SK-N-SH (cell line): ENCODE measurements around the gene SLC30A5. TPM values are rescaled to one million over a fixed set of nuclear protein-coding genes. Genes with fewer than 3 reads are reported as not detected.

Experiments used
- CTCF ChIA-PET: fragments of 300-600, 350-600 bp; formaldehyde crosslinking; extraction: SDS; loops from one replicate; lab custom pipeline; 2021; lab: Yijun Ruan, JAX
- POLR2A ChIA-PET: fragments of 350-600 bp; sonication (Branson Sonifier 250); formaldehyde crosslinking; extraction: SDS; loops from one replicate; lab custom pipeline; 2020; ENCODE audit warnings: antibody characterized with exemption, inconsistent platforms; lab: Yijun Ruan, JAX
- DNase-seq: peaks from one replicate; pipeline ENCODE4 v3.0.0; 2012
- H2AFZ ChIP-seq: fragments of 200-600 bp; sonication (generic); 2 replicates; pipeline ENCODE4 v1.8.1; 2016; ENCODE audit warnings: antibody characterized with exemption, mild to moderate bottlenecking, low read depth
- H3F3A ChIP-seq: fragments of 200-600 bp; sonication (generic); replicated peaks from 2 replicates; pipeline ENCODE3; 2016; ENCODE audit warnings: antibody characterized with exemption, mild to moderate bottlenecking; ENCODE audit not compliant: insufficient read depth
- H3K27ac ChIP-seq, 2 experiments: fragments of 200-500 bp in 1 of 2; fragments of 200-600 bp in 1 of 2; sonication (Bioruptor generic) in 1 of 2; sonication (generic), shearing (Covaris generic) in 1 of 2; 2 replicates each; pipeline versions ENCODE4 v1.5.1 to v1.6.1; 2014 to 2016; ENCODE audit warnings: low read depth in 2 of 2, inconsistent platforms in 1 of 2, low read length in 1 of 2, mild to moderate bottlenecking in 1 of 2, mixed read lengths in 1 of 2
- H3K27me3 ChIP-seq: fragments of 200-600 bp; sonication (generic), shearing (Covaris generic); 2 replicates; pipeline ENCODE4 v1.6.1; 2016; ENCODE audit warnings: mixed run types; ENCODE audit not compliant: insufficient read depth
- H3K36me3 ChIP-seq, 2 experiments: fragments of 200-500 bp in 1 of 2; fragments of 200-600 bp in 1 of 2; sonication (Bioruptor generic) in 1 of 2; sonication (generic) in 1 of 2; replicated peaks in 1 of 2; 2 replicates each; pipeline versions ENCODE3 to v1.5.1; 2014 to 2016; ENCODE audit warnings: low read length in 1 of 2, mild to moderate bottlenecking in 1 of 2; ENCODE audit not compliant: insufficient read depth in 2 of 2, control insufficient read depth in 1 of 2
- H3K4me1 ChIP-seq, 2 experiments: fragments of 200-500 bp in 1 of 2; fragments of 200-600 bp in 1 of 2; sonication (Bioruptor generic) in 1 of 2; sonication (generic), shearing (Covaris generic) in 1 of 2; 2 replicates each; pipeline versions ENCODE4 v1.5.1 to v1.6.1; 2014 to 2016; ENCODE audit warnings: low read depth in 1 of 2, low read length in 1 of 2, mixed run types in 1 of 2; ENCODE audit not compliant: insufficient read depth in 2 of 2, control insufficient read depth in 1 of 2
- H3K4me2 ChIP-seq: fragments of 200-600 bp; sonication (generic), shearing (Covaris generic); 2 replicates; pipeline ENCODE4 v1.6.1; 2017; ENCODE audit warnings: mixed run types
- H3K4me3 ChIP-seq, 2 experiments: fragments of 200-500 bp in 1 of 2; fragments of 200-600 bp in 1 of 2; sonication (Bioruptor generic) in 1 of 2; sonication (generic), shearing (Covaris generic) in 1 of 2; 2 replicates each; pipeline versions ENCODE4 v1.5.1 to v1.8.1; 2014 to 2016; ENCODE audit warnings: low read depth in 2 of 2, inconsistent platforms in 1 of 2, low read length in 1 of 2, mild to moderate bottlenecking in 1 of 2, mixed read lengths in 1 of 2, moderate library complexity in 1 of 2
- H3K79me2 ChIP-seq: fragments of 200-600 bp; sonication (generic); 2 replicates; pipeline ENCODE4 v1.8.1; 2017; ENCODE audit warnings: mild to moderate bottlenecking; ENCODE audit not compliant: insufficient read depth
- H3K9ac ChIP-seq: fragments of 200-600 bp; sonication (generic); 2 replicates; pipeline ENCODE4 v1.6.1; 2017; ENCODE audit warnings: mixed run types
- H3K9me2 ChIP-seq: fragments of 200-600 bp; sonication (generic); 2 replicates; pipeline ENCODE4 v1.6.1; 2017; ENCODE audit warnings: mixed run types
- H3K9me3 ChIP-seq: fragments of 200-600 bp; sonication (generic); 2 replicates; pipeline ENCODE4 v1.6.1; 2017; ENCODE audit warnings: mixed run types, mild to moderate bottlenecking, moderate library complexity
- H4K20me1 ChIP-seq: fragments of 200-600 bp; sonication (generic); 2 replicates; pipeline ENCODE4 v1.6.1; 2017; ENCODE audit warnings: mild to moderate bottlenecking, mixed run types; ENCODE audit not compliant: insufficient read depth
- CTCF ChIP-seq: fragments of 200-600 bp; sonication (generic); IDR thresholded peaks from 2 replicates; pipeline ENCODE4 v1.6.1; 2017; ENCODE audit warnings: antibody characterized with exemption, mild to moderate bottlenecking, moderate library complexity
- EZH2phosphoT487 ChIP-seq: fragments of 200-600 bp; sonication (generic); IDR thresholded peaks from 2 replicates; pipeline ENCODE4 v1.6.1; 2017; ENCODE audit warnings: low read depth, mixed run types, mild to moderate bottlenecking, antibody characterized with exemption, moderate library complexity, borderline replicate concordance
- FOSL2 ChIP-seq: IDR thresholded peaks from 2 replicates; pipeline ENCODE4 v1.4.0; 2012; ENCODE audit warnings: low read depth, mild to moderate bottlenecking, moderate library complexity, borderline replicate concordance
- GATA2 ChIP-seq: sonication (generic); formaldehyde crosslinking; IDR thresholded peaks from 2 replicates; pipeline ENCODE4 v1.5.0; 2020; ENCODE audit warnings: mild to moderate bottlenecking, missing genetic modification reagents
- MXI1 ChIP-seq: IDR thresholded peaks from 2 replicates; pipeline ENCODE4 v1.6.1; 2012; ENCODE audit warnings: mild to moderate bottlenecking, low read depth, low read length, improper control_type of control experiment
- NFIC ChIP-seq: IDR thresholded peaks from 2 replicates; pipeline ENCODE4 v1.4.0; 2012; ENCODE audit warnings: borderline replicate concordance
- PBX3 ChIP-seq: IDR thresholded peaks from 2 replicates; pipeline ENCODE4; 2012
- RAD21 ChIP-seq: IDR thresholded peaks from 2 replicates; pipeline ENCODE4 v1.6.1; 2012; ENCODE audit warnings: mild to moderate bottlenecking, low read length
- RFX5 ChIP-seq: IDR thresholded peaks from 2 replicates; pipeline ENCODE4 v1.6.1; 2012; ENCODE audit warnings: mild to moderate bottlenecking, improper control_type of control experiment, low read length
- RXRA ChIP-seq: IDR thresholded peaks from 2 replicates; pipeline ENCODE4 v1.4.0; 2012; ENCODE audit warnings: low read depth, mild to moderate bottlenecking, borderline replicate concordance
- SMC3 ChIP-seq: IDR thresholded peaks from 2 replicates; pipeline ENCODE4 v1.6.1; 2012; ENCODE audit warnings: low read depth, low read length, improper control_type of control experiment
- USF1 ChIP-seq: IDR thresholded peaks from 2 replicates; pipeline ENCODE4 v1.4.0; 2012; ENCODE audit warnings: low read depth, borderline replicate concordance
- YY1 ChIP-seq: IDR thresholded peaks from 2 replicates; pipeline ENCODE4 v1.4.0; 2012; ENCODE audit warnings: low read depth, mild to moderate bottlenecking
- WGBS: methylation state at CpG from one replicate; pipeline ENCODE4 v1.1.6; 2017; ENCODE audit warnings: low lambda C conversion rate; 5-methylcytosine and 5-hydroxymethylcytosine counted together
- polyA plus RNA-seq, 3 experiments: library from polyadenylated mRNA; depleted of rRNA; stranded (reverse); fragments of >200 nt; gene quantifications; 2 replicates each; pipeline ENCODE4 v1.2.3, GENCODE V29; 2012
- small RNA-seq, 7 experiments: library from RNA; depleted of rRNA; stranded (forward); fragments of <200 nt; gene quantifications; one replicate each; pipeline ENCODE3, GENCODE V24; 2012

The SLC30A5 gene
- polyA plus RNA-seq, 1 of the 3 experiments (the other 2 are of a cell fraction) = 28.5 TPM

GRCh38 chr5:69170969-69171368 lies 77.2 kb downstream of the SLC30A5 start:
- H3K4me3 ChIP-seq = no peak overlapping the region
- peaks cover 30 to 37% of the 10 kb centered on the region in 2 experiments for H3K36me3 ChIP-seq
- no peaks in the 10 kb centered on the region for H3K9me2 ChIP-seq
- H2AFZ ChIP-seq = no peak overlapping the region
- H4K20me1 ChIP-seq = peaks cover 3% of the 10 kb centered on the region; the same call in 1 of the 2 replicates
- DNase-seq = no peak
- H3K27ac ChIP-seq = no peak overlapping the region
- CTCF ChIA-PET = no interaction called here
- peaks cover 12% of the 10 kb centered on the region for H3F3A ChIP-seq
- H3K27me3 ChIP-seq = no peaks in the 10 kb centered on the region
- H3K4me2 ChIP-seq = no peak overlapping the region
- WGBS = 97% methylated on average over 3 of the region's 3 CpGs
- peaks cover 67% of the 10 kb centered on the region for H3K79me2 ChIP-seq
- TF ChIP-seq GATA2 (CRISPR knock-in tag) (no peak), MXI1 (no peak), PBX3 (no peak), RAD21 (no peak), USF1 (no peak), SMC3 (no peak), NFIC (no peak), RXRA (no peak), RFX5 (no peak), CTCF (no peak), FOSL2 (no peak), YY1 (no peak), EZH2phosphoT487 (no peak)
- TF ChIP-seq, all 33 proteins: peak for 0
- Histone ChIP-seq H3K9ac (no peak overlapping the region), H3K9me3 (no peaks in the 10 kb centered on the region), H3K4me1 (peaks cover 10 to 11% of the 10 kb centered on the region in 2 experiments; a peak in 3 of 4 replicates)
- POLR2A ChIA-PET = interaction anchor here (0.6 kb wide), 1 partner anchor 326 kb away, joined by 3 read pairs; no protein-coding TSS in a partner anchor

Small RNAs within 50 kb of the gene (small RNA-seq; reads per million reads assigned to genes)
- gene SNORA50D (0 reads per million in 7 experiments), gene SUMO2P4 (0 reads per million in 7 experiments)

Other genes starting within 250 kb of the SLC30A5 start
- gene CCNB1, start 73.1 kb downstream of the SLC30A5 start, polyA plus RNA-seq (2012; rRNA removed) = 67.8 and 78.6 TPM in 2 replicates
- 12.8 and 14.6 TPM in 2 replicates for gene CENPH, start 95.6 kb downstream of the SLC30A5 start, polyA plus RNA-seq (2012; rRNA removed)
- 44.2 and 62.1 TPM in 2 replicates for gene CDK7, start 140.9 kb downstream of the SLC30A5 start, polyA plus RNA-seq (2012; rRNA removed)
- 1.7 and 2.3 TPM in 2 replicates for gene CCDC125, start 238.8 kb downstream of the SLC30A5 start, polyA plus RNA-seq (2012; rRNA removed)